ENCODE results near the gene CASKIN1. TPM values are rescaled to one million over a fixed set of nuclear protein-coding genes. Genes with fewer than 3 reads are reported as not detected.
"Not testable (repeated sequence)": the region's sequence is repeated elsewhere in the genome, so short reads cannot be mapped to it uniquely, and the experiment has no call there.

Gene CASKIN1
- total RNA-seq, 1 donor from 2014 or later = under 0.01 TPM

DNA sequence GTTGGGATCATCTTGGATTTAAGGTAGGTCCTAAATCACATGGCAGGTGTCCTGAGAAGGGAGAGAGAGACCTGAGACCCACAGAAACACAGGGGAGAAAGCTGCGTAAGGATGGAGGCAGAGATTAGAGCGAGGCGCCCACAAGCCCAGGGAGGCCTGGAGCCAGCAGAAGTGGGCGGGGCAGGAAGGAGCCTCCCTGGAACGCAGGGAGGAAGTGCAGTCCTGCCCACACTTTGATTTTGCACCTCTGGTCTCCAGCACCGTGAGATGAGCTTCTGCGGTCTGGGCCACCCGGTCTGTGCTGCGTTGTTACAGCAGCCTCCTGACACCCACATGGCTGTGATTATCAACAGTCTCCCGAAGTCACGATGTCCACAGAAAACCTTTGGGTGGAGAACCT is 46.2 kb upstream of the CASKIN1 start:
- Histone ChIP-seq H3K27me3 (ENCODE audit: control insufficient read depth, insufficient read depth, low read length) (peaks cover 3% of the 10 kb centered on the region), H3K36me3 (ENCODE audit: control insufficient read depth, insufficient read depth, low read length) (peaks cover 26% of the 10 kb centered on the region), H3K4me3 (ENCODE audit: low read depth, low read length) (no peak overlapping the region)
- DNase-seq (ENCODE audit: low read depth) = no peak
- TF ChIP-seq, protein P1, sequence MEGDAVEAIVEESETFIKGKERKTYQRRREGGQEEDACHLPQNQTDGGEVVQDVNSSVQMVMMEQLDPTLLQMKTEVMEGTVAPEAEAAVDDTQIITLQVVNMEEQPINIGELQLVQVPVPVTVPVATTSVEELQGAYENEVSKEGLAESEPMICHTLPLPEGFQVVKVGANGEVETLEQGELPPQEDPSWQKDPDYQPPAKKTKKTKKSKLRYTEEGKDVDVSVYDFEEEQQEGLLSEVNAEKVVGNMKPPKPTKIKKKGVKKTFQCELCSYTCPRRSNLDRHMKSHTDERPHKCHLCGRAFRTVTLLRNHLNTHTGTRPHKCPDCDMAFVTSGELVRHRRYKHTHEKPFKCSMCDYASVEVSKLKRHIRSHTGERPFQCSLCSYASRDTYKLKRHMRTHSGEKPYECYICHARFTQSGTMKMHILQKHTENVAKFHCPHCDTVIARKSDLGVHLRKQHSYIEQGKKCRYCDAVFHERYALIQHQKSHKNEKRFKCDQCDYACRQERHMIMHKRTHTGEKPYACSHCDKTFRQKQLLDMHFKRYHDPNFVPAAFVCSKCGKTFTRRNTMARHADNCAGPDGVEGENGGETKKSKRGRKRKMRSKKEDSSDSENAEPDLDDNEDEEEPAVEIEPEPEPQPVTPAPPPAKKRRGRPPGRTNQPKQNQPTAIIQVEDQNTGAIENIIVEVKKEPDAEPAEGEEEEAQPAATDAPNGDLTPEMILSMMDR (IDR thresholded peaks at IDR 0.05; ENCODE audit: insufficient read depth, low read length, severe bottlenecking) = no peak
- FAIRE-seq = no peak

DNA sequence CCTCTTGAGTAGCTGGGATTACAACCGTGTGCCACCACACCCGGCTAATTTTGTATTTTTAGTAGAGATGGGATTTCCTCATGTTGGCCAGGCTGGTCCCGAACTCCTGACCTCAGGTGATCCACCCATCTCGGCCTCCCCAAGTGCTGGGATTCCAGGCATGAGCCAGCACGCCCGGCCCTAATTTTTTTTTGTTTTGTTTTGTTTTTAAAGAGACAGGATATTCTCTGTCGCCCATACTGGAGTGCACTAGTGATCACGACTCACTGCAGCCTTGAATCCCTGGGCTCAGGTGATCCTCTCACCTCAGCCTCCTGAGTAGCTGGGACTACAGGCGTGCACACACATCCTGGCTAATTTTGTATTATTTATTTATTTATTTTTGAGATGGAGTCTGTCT is 43.9 kb upstream of the CASKIN1 start:
- DNase-seq (ENCODE audit: low read depth) = not testable (repeated sequence)

DNA sequence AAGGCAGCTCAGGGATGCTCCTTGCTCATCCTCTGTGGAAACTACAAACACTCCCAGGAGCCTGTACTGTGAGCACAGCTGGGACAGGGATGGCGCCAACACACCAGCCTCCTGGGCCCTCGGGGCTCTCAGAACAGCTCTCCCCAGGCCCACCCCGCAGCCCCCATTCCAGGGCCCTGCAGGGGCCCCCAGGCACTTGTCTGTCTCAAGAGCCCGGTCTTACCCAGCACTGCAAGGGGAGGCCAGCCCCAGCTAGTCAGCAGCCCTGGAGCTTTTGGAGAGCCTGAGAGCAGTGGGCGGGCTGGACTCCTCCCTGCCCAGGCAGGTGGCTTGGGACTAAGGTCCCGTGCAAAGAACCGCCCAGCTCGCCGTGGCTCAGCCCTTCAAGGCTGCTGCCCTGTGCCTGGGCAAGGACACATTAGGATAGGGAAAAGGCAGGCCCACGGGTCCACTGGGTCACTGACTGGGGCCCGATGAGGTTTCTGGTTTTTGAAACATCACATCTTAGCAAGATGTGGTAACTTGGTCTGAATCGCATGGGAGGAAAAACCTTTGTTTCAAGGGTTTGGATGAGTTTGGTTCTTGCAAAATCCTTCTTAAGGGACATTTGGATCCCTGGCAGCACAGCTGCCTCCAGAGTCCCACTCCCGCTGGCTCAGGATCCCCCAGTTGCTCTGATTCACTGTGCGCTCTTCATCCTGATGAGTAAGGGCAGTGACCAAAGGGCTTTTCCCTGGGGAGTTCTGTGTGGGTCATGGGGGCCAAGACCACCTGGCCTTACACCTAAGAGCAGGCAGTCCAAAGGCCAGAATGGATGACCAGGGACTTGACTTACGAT is 42.7 kb upstream of the CASKIN1 start:
- H3K4me3 ChIP-seq (ENCODE audit: low read depth, low read length) = no peak overlapping the region
- FAIRE-seq = peak; percentile 43
- peaks cover 19% of the 10 kb centered on the region for H3K36me3 ChIP-seq (ENCODE audit: control insufficient read depth, insufficient read depth, low read length)
- H3K27me3 ChIP-seq (ENCODE audit: control insufficient read depth, insufficient read depth, low read length) = peaks cover 16% of the 10 kb centered on the region
- no peak for DNase-seq (ENCODE audit: low read depth)
- TF ChIP-seq, protein P1 (IDR thresholded peaks at IDR 0.05; ENCODE audit: insufficient read depth, low read length, severe bottlenecking) = no peak

More for the DNA sequence above, 43.9 kb upstream of the CASKIN1 start:
- Histone ChIP-seq H3K27me3 (ENCODE audit: control insufficient read depth, insufficient read depth, low read length) (peaks cover 16% of the 10 kb centered on the region), H3K36me3 (ENCODE audit: control insufficient read depth, insufficient read depth, low read length) (peaks cover 23% of the 10 kb centered on the region)
- not testable (repeated sequence) for FAIRE-seq; H3K4me3 ChIP-seq (ENCODE audit: low read depth, low read length)

DNA sequence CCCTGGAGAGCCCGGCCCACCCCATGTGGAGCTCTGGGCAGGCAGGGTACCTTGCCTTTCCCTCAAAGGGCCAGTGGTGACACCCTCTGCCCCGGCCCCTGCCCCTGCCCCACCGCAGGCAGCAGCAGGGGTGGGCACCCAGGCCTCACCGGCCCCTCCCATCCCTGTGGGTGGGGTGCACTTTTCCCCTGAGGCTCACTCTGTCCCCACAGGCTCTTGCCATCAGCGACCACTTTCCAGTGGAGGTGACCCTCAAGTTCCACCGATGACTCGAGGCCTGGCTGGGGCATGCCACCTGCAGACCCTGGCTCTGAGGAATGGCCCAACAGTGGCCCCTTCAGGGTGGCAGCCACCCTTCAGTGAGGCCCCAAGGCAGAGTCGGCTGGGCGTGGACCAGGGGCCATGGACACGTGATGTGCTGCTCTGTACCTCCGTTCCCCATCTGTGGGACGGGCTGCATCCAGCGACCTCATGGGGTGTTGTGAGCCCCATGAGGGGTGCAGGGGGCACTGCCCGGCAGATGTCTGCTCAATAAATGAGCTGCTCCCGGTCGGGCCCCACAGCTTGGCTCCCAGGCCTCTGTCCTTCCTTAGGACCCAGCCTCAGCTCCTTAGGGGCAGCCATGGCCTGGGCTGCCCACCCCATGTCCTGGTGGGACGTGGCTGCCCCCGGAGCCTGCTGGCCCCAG is 41.9 kb upstream of the CASKIN1 start:
- Histone ChIP-seq H3K27me3 (ENCODE audit: control insufficient read depth, insufficient read depth, low read length) (peaks cover 16% of the 10 kb centered on the region), H3K4me3 (ENCODE audit: low read depth, low read length) (no peak overlapping the region), H3K36me3 (ENCODE audit: control insufficient read depth, insufficient read depth, low read length) (peaks cover 15% of the 10 kb centered on the region)
- TF ChIP-seq, protein P1 (IDR thresholded peaks at IDR 0.05; ENCODE audit: insufficient read depth, low read length, severe bottlenecking) = no peak
- FAIRE-seq (no peak), DNase-seq (ENCODE audit: low read depth) (no peak)

DNA sequence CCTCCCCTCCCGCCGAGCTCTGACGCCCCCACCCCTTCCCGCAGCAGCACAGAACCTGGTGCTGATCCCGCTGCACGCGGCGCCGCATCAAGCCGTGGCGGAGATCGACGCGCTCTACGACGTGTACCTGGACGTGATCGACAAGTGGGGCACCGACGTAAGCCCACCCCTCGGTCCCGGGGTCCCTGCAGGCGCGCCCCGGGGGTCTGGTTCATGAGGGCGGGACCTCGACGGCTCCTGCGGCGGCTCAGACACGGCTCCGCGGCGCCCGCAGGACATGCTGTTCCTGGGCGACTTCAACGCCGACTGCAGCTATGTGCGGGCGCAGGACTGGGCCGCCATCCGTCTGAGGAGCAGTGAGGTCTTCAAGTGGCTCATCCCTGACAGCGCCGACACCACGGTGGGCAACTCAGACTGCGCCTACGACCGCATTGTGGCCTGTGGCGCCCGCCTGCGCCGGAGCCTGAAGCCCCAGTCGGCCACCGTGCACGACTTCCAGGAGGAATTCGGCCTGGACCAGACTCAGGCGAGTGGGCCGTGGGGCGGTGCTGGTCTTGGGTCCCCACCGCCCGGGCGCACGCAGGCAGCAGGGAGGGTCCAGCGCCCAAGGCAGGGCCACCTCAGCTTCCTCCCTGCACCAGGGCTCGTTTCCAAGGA is 41.2 kb upstream of the CASKIN1 start:
- FAIRE-seq (no peak), DNase-seq (ENCODE audit: low read depth) (no peak)
- Histone ChIP-seq H3K27me3 (ENCODE audit: control insufficient read depth, insufficient read depth, low read length) (peaks cover 16% of the 10 kb centered on the region), H3K36me3 (ENCODE audit: control insufficient read depth, insufficient read depth, low read length) (peaks cover 16% of the 10 kb centered on the region), H3K4me3 (ENCODE audit: low read depth, low read length) (no peak overlapping the region)
- TF ChIP-seq, protein P1 (IDR thresholded peaks at IDR 0.05; ENCODE audit: insufficient read depth, low read length, severe bottlenecking) = no peak

DNA sequence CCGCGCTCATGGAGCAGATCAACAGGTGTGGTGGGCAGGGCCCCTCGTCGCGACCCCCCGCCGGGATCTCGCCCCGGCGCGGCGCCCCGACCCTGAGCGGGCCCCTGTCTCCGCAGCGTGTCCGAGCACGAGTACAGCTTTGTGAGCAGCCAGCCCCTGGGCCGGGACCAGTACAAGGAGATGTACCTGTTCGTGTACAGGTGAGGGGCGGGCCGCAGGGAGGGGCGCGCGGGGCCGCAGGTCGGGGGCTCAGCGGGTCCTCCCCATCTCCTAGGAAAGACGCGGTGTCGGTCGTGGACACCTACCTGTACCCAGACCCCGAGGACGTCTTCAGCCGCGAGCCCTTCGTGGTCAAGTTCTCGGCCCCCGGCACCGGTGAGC is 40.7 kb upstream of the CASKIN1 start:
- Histone ChIP-seq H3K36me3 (ENCODE audit: control insufficient read depth, insufficient read depth, low read length) (peaks cover 20% of the 10 kb centered on the region), H3K27me3 (ENCODE audit: control insufficient read depth, insufficient read depth, low read length) (peaks cover 16% of the 10 kb centered on the region), H3K4me3 (ENCODE audit: low read depth, low read length) (peak overlapping the region; percentile 10)
- TF ChIP-seq, protein P1 (IDR thresholded peaks at IDR 0.05; ENCODE audit: insufficient read depth, low read length, severe bottlenecking) = no peak
- FAIRE-seq (no peak), DNase-seq (ENCODE audit: low read depth) (no peak)

All from bronchial epithelial cell (primary cell).